Hematopoietic multipotent progenitor cell treated with erythropoietin and hydrocortisone succinate and interleukin-3 and kit ligand, for 15 days (in vitro differentiated cells): ENCODE measurements around the gene PGP.

Source experiments
- DNase-seq: peaks from one replicate; pipeline ENCODE4 v3.0.0-alpha.2; 2015; ENCODE audit warnings: low spot score

The PGP gene

DNA sequence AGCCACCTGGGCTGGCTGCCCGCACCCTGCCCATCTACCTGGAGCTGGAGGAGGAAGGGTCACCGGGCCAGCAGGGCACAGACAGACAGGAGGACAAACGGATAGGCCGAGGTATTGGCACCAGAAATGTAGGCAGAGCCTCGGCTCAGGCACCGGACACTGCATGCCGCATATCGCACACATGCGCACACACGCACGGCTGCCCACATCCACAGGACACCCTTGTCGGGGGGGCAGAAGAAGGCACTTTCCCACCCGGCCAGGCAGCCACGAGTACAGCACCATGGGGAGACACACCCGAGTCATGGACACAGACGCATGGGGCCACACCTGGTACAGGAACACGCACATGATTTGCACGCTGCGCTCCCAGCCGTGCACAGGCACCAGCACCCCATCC, 32.7 kb downstream of the PGP start:
- DNase-seq = no peak

DNA sequence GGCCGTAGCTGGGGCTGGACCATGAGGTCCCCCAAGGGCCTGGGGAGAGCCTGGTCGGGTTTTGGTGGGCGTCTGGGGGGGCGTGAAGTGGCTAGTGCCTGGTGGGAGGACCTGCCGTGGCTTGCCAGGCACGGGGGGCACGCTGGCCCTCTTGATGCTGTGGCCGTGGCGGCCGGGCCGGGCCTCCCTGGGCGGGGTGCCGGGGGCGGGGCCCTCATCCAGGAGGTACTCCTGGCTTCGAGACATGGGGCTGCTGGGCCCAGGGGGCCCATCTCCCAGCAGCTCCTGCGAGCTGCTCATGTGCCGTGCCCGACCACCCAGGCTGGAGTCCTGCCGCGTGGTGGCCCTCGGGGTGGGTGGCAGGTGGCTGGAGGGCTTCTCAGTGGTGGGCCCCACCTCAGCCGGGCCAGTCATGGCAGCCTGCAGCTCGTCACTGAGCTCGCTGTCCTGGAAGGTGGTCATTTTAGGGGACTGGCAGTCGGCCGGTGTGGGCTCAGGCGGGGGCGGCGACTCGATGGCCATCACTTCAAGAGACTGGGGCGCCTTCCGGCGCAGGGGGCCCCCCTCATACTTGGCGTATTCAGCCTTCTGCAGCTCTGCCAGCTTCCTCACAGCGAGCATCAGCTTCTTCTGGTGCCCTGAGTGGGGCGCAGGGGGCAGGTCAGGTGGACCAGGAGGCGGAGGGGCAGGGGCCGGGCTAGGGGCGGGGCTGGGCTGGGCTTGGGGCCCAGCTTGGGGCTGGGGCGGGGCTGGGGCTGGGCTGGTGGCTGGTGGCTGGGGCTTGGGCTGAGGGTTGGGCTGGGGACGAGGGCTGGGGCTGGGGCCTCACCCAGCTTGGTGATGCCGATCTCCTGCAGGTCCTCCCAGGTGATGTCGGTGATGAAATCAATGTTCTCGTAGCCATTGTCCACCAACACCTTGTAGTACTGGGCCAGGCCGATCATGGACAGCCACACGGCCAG, 33.4 kb downstream of the PGP start:
- no peak for DNase-seq

DNA sequence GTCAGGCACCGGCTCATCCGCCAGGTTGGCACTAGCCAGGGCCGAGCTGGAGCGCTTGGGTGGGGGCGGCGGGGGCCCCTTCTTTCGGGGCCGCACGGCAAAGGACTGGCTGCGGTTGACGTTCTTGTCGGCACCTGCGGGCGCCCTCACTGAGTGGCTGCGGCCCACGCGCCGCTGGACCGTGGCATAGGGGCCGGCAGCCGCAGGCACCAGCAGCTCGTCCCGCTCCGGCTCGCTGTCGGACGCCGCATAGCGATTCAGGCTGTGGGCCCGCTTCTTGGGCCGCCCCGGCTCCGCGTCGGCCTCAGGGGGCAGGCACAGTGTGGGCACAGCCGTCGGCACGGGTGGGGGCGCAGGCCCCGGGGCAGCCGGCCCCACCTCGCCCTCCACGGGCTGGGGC, 34.2 kb downstream of the PGP start:
- DNase-seq = no peak

DNA sequence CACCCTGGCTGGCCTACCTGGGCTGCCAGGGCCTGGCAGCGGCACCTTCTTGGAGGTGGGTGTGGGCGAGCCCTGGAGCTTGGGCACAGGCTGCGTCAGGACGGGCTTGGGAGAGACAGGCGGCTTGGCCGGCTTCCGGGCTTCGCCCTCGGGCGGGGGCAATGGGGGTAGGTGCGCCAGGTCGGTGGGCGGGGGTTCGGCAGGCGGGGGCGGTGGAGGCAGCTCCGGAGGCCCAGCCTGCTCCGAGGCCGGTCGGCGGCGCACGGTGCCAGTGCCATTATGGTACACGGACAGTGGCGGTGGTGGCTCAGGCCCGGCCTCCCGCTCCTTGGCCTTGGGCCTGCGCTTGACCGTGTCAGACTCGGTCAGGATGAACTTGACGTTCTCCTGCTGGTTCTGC, 35.1 kb downstream of the PGP start:
- DNase-seq = no peak

DNA sequence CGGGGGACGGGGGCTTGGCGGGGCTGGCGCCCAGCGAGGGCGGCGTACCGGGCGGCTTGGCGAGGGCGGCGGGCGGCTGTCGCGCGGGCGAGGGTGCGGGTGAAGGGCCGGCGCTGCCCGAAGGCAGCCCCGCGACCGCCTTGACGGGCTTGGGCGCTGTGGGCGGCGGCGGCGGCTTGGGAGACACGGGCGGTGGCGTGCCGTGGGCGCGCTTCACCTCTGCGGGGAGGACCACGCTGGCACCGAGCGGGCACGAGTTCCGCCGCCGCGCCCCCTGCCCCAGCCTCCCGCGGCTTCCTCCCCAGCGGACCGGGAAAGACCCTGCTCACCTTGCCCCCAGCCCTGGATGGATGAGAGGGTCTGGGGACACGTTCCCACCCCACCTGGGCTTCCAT, 35.5 kb downstream of the PGP start:
- DNase-seq = no peak

DNA sequence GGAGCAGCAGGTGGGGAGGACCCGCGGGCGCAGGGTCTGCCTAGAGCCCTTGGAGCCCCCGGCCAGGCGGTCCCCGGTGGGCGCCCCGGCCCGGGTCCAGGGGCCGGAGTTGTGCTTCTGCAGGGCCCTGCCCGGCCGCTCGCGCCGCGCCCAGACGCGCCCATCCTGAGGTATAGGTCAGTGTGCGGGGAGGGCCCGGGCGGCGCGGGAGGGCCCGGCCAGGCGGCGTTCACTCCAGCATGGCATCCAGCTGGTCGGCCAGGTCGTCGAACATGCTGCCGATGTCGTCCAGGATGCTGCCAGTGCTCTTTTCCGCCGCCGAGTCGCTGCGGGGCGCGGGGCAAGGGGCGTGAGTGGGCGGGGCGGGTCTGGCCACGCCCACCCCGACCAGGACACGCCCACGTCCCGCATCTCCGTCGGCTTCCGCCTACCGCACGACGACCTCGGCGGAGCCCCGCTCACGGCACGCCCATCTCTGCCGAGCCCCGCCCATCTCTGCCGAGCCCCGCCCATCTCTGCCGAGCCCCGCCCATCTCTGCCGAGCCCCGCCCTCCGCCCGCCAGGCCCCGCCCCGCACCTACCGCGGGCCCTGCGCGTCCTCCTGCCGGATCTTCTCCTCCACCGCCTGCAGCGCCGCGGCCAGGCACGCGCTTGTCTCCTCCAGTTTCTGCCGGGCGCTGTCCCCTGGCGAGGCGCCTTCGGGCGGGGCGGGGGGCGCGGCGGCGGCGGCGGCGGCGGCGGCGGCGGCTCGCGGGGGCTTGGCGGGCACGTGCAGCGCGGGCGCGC, 36.1 kb downstream of the PGP start:
- DNase-seq = peak; percentile 30

DNA sequence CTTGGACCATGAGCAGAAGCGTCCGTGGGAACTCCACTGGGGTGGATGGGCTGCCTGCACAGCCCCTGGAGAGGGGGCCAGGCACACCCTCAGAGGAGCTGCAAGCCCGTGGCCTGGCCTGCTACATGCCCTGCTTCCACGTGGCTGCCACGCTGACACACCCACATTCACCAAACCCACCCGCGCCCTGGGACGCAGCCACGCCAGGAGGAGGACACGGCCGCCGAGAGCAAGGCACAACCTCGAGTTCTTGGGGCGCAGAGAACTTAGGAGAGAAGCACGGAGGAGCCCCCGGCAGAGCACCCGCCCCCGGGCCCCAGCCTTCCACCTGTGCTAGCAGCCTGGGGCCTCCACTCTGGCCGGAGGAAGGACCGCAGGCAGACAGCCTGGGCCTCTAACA, 37.1 kb downstream of the PGP start:
- no peak for DNase-seq

DNA sequence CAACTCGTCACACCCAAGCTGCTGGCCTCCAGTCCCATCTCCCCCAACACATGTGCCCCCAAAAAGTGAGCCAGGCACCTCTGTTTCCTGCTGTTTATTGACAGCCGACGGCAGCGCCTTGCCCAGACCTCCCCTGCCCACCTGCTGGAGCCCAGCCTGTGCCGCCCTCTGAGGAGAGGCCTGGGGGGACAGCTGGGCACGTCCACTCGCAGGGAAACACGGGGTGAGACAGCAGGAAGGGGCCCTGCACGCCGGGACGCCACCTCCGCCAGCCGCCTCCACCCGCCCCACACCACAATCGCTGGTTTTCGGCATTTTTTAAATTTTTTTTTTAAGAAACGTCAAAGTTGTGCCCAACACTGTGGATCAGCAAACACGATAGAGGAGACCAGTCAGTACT, 37.5 kb downstream of the PGP start:
- no peak for DNase-seq

DNA sequence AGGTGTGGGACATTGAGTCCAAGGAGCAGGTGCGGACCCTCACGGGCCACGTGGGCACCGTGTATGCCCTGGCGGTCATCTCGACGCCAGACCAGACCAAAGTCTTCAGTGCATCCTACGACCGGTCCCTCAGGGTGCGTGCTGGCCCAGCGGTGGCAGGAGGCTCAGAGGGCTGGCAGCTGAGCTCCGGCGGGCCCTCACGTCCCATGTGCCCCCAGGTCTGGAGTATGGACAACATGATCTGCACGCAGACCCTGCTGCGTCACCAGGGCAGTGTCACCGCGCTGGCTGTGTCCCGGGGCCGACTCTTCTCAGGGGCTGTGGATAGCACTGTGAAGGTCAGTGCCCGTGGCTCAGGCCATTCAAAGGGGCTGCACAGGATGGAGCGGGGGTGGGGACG, 38.6 kb downstream of the PGP start:
- DNase-seq = no peak

DNA sequence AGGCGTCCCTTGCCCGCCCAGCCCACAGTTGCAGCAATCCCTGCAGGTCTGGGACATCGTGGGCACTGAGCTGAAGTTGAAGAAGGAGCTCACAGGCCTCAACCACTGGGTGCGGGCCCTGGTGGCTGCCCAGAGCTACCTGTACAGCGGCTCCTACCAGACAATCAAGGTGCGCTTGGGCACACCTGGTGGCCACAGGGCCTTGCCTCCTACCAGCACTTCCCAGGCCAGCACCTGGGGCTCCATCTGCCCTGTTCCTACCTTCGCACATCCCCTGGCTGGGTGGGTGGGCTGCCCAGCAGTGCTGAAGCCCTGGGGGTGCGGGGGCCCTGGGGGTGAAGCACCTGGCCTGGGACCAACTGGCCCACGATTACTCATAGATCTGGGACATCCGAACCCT, 39.2 kb downstream of the PGP start:
- no peak for DNase-seq

DNA sequence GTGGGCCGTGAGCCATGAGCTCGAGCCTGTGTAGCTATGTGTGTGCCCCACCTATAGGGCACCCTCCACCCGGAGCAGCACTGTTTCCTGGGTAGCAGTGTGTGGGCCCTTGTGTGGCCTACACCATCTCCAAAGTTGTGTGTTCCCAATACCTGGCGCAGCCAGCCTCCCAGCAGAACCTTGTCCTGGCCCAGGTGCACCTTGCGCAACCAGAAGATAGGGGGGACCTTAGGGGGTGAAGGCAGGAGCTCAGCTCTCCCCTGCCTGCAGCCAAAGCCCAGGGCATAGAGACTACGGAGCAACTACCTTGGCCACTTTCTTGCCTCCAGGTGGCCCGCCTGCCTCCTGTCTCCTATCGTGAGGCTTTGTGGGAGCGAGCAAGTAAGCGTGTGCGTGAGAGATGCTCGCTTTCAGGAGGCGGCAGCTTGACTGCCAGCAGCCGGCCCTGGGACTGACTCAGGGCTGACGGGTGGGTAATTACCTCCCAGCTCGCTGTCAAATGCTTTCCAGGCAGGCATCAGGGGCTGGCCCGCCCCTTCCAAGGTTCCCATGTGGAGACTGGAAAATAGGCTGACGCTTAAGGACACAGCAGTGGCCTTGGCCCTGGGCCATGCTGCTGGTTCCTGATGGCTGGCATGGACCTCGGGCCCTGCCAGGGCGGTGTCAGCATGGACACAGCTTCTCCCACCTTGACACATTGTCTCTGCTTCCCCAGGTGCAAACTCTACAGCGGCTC, 40.1 kb downstream of the PGP start:
- no peak for DNase-seq

DNA sequence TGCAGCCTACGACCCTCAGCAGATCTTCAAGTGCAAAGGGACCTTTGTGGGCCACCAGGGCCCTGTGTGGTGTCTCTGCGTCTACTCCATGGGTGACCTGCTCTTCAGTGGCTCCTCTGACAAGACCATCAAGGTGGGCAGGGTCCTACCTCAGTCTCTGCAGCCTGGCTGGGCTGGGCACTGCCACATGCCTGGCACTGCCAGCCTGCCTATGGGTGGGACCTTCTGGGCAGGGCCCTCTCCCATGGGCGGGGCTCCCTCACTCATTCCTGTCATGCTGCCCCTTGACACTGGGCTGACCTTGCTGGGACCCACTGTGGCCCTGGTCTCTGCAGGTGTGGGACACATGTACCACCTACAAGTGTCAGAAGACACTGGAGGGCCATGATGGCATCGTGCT, 40.7 kb downstream of the PGP start:
- DNase-seq = no peak

DNA sequence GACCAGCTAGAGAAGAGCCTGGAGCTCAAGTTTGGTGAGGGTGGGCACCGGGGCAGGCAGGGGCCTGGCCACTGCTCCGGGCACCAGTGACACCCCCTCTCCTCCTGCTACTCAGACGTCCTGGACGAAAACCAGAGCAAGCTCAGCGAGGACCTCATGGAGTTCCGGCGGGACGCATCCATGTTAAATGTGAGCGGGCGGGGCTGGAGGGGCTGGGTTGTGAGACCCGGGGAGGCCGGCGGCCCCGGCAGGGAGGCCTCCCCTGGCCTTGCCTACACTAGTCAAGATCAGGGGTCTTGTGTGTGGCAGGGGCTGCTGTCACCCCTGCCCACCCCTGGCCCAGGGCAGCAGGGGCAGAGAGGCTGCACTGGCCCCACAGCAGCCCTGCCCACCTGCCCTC, 41.3 kb downstream of the PGP start:
- DNase-seq = no peak

DNA sequence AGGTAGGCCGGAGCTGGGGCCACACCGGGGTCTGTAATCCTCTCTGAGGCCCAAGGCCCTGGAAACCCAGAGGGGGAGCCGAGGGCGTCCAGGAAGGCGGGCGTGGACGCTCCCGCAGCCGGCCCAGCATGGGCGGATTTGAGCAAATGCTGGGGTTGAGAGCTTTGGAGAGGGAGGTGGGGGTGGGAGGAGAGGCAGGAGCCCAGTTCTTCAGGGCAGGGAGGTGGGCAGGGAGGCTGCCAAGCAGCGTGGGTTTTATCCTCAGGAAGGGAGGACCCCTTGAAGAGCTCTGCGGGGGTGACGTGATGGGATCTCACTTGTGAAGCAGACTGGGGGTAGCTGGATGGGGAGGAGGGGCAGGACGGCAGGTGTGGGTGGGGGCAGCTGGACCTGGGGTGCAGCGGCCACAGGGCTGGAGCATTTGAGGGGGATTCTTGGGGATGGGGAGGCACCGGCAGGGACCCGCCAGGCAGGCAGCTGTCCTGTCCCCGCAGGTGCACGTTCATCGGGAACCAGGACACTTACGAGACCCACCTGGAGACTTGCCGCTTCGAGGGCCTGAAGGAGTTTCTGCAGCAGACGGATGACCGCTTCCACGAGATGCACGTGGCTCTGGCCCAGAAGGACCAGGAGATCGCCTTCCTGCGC, 41.8 kb downstream of the PGP start:
- DNase-seq = no peak

DNA sequence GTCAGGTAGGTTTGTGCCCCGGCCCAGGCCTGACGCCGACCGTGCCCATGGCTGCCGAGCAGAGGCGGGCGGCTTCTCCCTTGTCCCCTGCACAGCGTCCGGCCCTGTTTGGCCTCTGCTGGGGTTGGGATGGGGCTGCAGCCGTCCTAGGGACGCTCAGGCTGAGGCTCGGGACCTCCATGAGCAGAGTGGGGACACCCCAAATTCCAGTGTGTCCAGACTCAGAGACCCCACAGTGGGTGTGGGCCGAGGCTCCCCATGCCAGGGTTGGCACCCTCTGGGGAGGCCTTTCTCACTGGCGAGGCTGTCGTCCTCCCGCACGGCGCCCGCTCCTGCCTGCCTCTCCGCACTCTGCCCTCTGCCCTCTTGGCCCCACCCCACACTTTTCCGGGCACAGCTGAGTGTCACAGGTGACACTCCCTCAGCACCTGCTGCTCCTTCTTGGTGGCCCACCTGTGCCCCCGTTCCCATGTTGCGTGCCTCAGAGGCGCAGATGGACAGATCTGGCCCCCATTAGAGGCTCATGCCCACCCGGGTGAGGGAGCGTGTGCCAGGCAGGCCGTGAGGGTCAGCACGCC, 43.0 kb downstream of the PGP start:
- no peak for DNase-seq

DNA sequence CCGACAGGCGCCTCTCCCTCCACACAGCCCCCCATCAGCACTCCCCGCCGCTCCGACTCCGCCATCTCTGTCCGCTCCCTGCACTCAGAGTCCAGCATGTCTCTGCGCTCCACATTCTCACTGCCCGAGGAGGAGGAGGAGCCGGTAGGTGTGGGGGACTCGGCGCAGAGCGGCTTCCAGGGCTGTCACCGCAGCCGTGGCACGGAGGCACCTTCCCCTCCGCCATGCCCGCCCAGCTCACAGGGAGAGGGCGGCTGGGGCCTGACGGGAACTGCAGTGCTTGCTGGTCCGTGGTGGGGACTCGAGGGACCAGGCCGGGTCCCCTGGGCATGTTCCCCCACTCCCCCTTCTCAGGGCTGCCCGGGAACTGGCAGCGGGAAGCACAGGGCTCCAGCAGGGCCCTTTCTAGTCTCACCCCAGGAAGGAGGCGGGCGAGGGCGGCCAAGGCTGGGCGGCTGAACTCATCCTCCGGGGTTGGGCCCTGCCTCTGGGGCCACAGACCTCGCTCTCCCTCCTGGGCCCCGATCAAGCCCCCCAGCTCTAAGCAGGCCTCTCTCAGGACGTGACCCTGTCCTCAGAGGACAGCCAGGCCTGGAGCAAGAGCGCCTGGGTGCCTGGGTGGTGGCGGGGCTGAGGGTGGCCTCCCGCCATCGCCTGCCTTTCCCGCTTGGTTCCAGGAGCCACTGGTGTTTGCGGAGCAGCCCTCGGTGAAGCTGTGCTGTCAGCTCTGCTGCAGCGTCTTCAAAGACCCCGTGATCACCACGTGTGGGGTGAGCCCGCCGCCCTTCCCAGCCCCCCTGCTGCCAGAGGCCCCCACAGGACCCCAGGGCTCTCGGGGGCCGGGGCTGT, 43.8 kb downstream of the PGP start:
- no peak for DNase-seq

DNA sequence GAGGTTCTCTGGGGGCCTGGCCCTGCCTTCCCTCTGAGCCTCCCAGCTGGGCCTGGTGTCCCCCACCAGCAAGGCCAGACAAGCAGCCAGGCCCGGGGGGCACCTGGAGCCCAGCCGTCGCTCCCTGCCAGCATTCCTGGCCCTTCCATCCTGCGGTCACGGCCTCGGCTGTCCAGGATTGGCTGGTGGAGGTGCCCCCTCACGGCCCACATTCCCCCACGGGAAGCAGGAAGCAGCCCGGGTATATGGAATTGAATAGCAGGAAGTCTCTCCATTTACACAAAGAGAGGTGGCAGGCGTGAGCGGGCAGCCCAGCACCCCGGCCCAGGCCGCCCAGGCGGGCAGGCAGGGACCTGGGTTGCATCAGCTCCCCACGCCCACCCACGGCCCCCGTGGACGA, 44.6 kb downstream of the PGP start:
- DNase-seq = no peak

DNA sequence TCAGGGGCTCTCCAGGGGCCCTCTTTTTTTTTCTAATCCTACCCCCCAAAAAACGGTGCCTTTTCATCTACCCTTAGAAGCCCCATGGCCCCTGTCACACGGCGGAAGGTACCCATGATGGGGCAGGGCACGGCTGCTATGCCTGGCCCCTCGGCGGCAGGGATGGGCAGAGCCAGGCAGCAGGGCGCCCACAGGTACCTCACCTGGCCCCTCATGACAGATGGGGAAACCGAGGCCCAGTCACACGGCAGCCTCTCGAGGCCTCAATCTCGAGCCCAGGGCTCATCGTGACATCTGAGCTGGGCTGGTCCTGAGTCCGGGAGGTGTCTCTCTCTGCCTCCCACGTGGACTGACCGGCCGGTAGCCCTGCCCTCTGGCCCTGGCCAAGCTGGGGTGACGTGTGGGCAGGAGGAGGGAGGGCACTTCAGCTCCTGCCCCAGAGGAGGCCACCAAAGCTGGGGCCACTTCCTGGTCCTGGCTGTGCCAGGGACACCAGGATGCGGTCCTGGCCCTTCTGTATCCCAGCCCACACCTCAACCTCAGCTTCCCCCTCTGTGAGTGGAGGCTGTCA, 47.5 kb downstream of the PGP start:
- no peak for DNase-seq

DNA sequence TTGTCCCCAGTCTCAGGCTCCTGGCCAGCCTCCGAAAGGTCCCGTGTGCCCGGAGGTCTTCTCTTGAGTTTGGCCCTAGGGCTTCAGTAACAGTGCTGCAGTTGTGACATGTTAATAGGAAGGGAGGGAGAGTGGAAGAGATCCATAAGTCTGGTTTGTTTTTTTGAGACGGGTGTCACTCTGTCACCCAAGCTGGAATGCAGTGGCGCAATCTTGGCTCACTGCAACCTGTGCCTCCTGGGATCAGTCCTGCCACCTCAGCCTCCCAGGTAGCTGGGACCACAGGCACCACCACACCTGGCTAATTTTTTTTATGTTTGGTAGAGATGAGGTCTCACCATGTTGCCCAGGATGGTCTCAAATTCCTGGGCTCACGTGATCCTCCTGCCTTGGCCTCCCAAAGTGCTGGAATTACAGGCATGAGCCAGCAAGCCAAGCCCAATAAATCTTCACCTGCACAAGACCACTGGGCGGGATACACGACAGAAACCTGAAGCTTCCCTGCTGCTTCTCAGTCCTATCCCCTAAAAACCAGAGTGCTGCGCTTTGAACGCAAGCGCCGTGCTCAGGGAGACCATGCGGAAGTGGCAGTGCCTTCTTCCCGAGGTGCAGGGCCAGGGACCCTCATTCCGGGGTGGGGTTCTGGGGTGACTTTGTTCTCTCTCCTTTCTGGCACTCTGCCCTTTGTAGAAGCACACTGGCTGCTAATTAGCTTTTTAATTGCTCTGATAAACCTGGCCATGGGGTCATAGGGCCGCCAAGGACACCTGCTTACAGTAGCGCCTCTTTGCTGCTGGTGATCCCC, 48.2 kb downstream of the PGP start:
- DNase-seq = no peak

DNA sequence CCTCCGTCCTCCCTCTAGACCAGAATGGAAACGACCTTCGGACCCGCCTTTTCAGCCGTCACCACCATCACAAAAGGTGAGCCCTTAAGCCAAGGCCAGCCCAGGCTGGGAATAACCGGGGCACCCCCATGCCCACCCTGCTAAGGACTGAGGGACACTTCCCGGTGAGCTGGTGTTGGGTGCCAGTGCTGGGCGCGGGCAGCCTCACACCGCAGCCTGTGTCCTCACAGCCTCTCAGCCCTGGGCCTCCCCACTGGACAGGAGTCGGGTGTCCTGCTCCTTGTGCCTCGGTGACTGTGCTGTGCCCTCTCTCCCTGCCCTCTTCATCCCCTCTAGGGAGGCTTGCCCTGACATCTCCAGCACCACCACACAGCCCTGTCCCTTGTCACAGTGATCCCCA, 48.8 kb downstream of the PGP start:
- DNase-seq = no peak
